Measurements from ENCODE around the gene SNX19.

The SNX19 gene

DNA sequence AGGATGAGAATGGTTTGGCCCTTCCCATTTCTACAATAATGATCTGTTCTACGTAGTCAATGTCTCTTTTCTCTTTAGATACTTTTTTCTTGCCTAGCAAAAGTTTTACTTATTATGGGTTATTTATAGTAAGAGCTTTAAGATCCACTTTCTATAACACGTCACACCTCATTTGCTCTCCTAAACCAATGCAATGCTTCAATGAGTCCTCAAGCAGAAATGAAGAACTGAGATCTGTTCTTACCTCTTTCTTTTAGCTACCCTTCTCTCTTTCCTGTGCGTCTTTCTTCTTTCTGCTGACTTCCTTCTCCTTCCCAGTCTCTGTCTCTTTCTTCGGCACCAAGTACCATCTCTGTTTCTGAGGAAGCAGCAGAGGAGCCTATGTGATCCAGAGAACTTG is 61.8 kb downstream of the SNX19 start:
- Mint-ChIP-seq H3K9me3 (no peaks in the 10 kb centered on the region), H3K27ac (no peak overlapping the region), H3K36me3 (ENCODE audit: low read depth) (peaks cover 1% of the 10 kb centered on the region), H3K4me3 (no peak overlapping the region), H3K4me1 (peaks cover 3% of the 10 kb centered on the region), H3K27me3 (peaks cover 13% of the 10 kb centered on the region)
- ATAC-seq: no peak
- DNase-seq: no peak

DNA sequence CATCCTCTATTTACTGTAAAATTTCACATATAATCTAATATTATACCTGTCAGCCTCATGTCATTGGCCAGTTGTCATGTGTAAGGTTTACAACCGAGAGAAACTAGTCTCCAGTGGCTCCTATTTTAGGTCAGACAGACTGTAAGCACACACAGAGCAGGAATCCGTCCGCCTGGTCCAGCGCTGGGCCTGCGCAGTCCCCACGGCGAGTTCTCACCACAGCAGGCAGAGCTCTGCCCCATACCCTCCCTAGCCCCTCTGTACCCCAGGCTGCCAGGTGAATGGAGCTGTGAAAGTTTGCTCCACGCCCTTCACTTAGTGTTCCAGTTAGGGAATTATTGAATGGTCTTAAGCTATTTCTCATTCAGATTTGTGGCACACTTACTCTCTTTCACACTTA is 63.7 kb downstream of the SNX19 start:
- H3K36me3 Mint-ChIP-seq (ENCODE audit: low read depth): peaks cover 1% of the 10 kb centered on the region
- no peak overlapping the region for H3K27ac Mint-ChIP-seq
- no peak for DNase-seq
- peaks cover 3% of the 10 kb centered on the region for H3K4me1 Mint-ChIP-seq
- H3K27me3 Mint-ChIP-seq: peaks cover 8% of the 10 kb centered on the region
- no peaks in the 10 kb centered on the region for H3K9me3 Mint-ChIP-seq
- no peak overlapping the region for H3K4me3 Mint-ChIP-seq
- no peak for ATAC-seq

DNA sequence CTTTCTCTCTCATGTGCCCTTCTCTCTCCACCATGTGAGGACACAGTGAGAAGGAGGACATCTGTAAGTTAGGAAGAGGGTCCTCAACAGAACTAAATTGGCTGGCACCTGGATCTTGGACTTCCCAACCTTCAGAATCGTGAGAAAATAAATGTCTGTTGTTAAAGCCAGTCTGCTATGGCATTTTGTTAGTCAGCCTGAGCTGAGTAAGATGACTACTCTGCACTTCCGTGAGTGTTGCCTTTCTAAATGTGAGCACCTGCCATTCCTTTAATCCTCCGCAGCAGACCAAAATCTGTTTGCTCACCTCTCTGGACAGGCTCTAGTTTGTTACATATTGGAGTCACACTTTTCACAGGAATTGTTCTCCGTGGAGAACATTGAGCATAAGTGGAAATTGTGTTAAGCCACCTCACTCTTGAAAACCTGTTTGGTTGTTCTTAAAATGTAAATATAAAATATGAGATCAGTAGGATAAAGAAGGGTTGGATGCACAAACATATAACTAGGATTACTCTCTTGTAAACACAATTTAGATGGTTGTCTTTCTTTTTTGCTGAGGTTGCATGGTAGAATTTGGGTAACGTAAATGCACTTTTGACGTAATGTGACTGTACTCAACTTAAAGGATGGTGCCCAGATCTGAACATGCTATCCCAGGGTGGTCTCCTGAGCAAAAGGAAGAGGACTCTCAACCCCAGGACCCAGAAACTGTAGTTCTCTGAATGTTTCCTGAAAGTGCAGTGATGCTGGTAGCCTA is 65.9 kb downstream of the SNX19 start:
- H3K27me3 Mint-ChIP-seq: peaks cover 4% of the 10 kb centered on the region
- H3K9me3 Mint-ChIP-seq: no peaks in the 10 kb centered on the region
- no peak for ATAC-seq
- no peak overlapping the region for H3K4me3 Mint-ChIP-seq
- no peak overlapping the region for H3K27ac Mint-ChIP-seq
- H3K4me1 Mint-ChIP-seq: peaks cover 3% of the 10 kb centered on the region
- no peak for DNase-seq
- H3K36me3 Mint-ChIP-seq (ENCODE audit: low read depth): no peaks in the 10 kb centered on the region

DNA sequence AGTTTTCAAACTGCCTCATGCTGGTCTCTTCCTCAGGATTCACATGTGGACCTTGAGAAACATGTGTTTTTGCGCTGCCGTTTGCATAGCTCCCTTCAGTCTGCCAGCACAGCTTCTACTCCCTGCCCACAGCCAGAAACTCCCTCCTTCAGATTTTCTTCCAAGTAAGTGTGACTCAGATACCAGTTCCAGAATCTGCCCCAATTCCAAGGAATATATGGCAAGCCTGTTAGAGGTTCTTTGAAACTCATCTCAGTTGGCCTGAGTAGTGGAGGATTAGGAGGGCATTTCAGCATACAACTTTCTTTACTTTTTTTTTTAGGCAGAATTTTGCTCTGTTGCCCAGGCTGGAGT is 67.1 kb downstream of the SNX19 start:
- H3K27me3 Mint-ChIP-seq: peaks cover 5% of the 10 kb centered on the region
- no peaks in the 10 kb centered on the region for H3K36me3 Mint-ChIP-seq (ENCODE audit: low read depth)
- no peak overlapping the region for H3K4me3 Mint-ChIP-seq
- no peak overlapping the region for H3K27ac Mint-ChIP-seq
- DNase-seq (no peak), ATAC-seq (no peak)
- no peaks in the 10 kb centered on the region for H3K9me3 Mint-ChIP-seq
- peaks cover 2% of the 10 kb centered on the region for H3K4me1 Mint-ChIP-seq

DNA sequence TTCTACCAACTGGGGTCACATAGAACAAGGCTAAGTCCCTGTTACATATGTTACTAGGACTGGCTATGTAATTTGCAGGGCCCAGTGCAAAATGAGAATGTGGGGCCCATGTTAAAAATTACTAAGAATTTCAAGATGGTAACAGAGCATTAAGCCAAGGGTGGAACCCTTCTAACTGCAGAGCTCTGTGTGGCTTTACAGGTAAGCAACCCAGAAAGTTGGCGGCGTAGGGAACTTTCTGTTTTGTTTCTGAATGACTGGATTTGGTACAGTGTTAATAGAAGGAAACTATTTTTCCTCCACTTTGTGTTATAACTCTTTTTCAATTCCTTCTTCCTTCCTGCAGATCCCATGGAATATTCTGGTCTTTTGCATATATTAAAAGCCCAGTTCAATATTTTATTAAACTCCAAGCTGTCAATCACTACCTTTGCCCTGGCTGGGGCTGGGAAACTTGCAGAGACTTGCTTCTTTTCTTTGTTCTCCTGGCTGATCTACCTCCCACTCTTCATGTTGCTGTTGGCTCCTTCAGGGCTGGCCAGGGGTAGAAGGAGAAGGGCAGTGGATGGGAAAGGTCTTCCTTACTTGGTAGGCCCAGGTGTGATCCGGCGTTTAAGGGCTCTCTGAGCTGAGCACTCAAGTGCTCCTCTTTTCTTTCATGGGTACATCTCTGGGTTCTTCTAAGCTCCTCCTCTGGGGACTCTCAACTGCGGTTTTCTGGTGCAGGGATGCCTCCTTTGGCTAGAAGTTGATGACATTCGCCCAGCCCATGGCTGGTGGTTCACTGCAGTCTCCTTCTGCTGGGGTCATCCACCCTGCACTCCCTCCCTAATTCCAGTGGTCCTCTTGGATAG is 67.7 kb downstream of the SNX19 start:
- DNase-seq: no peak

DNA sequence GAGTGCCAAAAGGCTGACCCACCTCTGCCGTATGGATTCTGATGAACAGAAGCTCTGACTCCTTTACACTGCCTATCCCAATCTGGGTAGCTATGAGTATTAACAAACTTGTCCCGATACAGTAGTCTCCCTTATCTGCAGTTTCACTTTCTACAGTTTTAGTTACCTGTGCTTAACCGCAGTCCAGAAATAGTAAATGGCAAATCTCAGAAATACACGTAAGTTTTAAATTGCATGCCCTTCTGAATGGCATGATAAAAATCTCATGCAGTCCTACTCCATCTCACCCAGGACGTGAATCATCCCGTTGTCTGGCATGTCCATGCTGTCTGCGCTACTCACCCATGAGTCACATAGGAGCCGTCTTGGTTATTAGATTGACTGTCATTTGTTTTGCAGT is 68.8 kb downstream of the SNX19 start:
- DNase-seq: no peak

More for the DNA sequence above, 67.7 kb downstream of the SNX19 start:
- H3K36me3 Mint-ChIP-seq (ENCODE audit: low read depth): no peaks in the 10 kb centered on the region
- H3K9me3 Mint-ChIP-seq: no peaks in the 10 kb centered on the region
- H3K4me3 Mint-ChIP-seq: no peak overlapping the region
- H3K27me3 Mint-ChIP-seq: peaks cover 3% of the 10 kb centered on the region
- H3K27ac Mint-ChIP-seq: no peak overlapping the region
- H3K4me1 Mint-ChIP-seq: no peaks in the 10 kb centered on the region
- ATAC-seq: no peak

DNA sequence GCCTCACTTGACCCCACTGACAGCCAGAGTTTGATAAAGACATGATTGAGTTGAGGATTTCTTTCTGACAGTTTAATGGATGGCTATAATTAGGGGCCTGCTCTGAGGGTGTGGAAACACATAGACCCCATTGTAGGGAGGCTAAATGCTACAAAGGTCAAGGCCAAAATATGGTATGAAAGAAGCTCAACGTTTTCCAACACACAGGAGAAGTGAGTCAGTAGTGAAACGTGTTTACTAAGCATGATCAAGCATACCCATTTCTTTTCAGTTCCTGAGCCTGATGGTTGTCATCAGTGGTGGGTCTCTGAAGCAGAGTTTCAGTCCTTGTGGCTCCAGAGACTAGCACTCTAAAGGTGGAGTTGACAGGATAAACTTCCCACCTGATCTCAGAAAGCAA is 69.7 kb downstream of the SNX19 start:
- H3K4me3 Mint-ChIP-seq: no peak overlapping the region
- no peak for ATAC-seq
- H3K4me1 Mint-ChIP-seq: no peaks in the 10 kb centered on the region
- peaks cover 3% of the 10 kb centered on the region for H3K27me3 Mint-ChIP-seq
- no peak for DNase-seq
- H3K9me3 Mint-ChIP-seq: no peaks in the 10 kb centered on the region
- H3K36me3 Mint-ChIP-seq (ENCODE audit: low read depth): no peaks in the 10 kb centered on the region
- H3K27ac Mint-ChIP-seq: no peak overlapping the region

More for the DNA sequence above, 68.8 kb downstream of the SNX19 start:
- H3K4me1 Mint-ChIP-seq: no peaks in the 10 kb centered on the region
- no peak for ATAC-seq
- H3K9me3 Mint-ChIP-seq: no peaks in the 10 kb centered on the region
- H3K36me3 Mint-ChIP-seq (ENCODE audit: low read depth): no peaks in the 10 kb centered on the region
- H3K27me3 Mint-ChIP-seq: peaks cover 3% of the 10 kb centered on the region
- no peak overlapping the region for H3K27ac Mint-ChIP-seq
- no peak overlapping the region for H3K4me3 Mint-ChIP-seq

DNA sequence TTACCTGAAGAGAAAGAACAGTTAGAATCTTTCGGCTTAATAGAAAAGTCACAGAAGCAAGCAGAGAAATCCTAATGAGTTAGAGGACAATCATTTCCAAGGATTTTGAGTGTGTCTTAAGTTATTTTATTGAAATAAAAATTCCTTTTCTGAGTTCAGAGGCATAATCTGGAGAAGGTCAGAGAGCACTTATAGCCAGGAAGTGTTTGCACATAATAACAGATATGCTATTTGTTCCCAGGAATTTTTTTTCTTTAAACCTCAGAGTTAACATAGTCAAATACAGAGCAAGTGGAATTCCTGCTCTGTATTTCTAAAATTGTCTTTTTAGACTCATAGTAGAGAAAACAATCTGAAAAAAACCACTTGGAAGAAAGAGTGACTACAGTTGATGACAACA is 74.3 kb downstream of the SNX19 start:
- Mint-ChIP-seq H3K9me3 (peaks cover 19% of the 10 kb centered on the region), H3K4me1 (no peaks in the 10 kb centered on the region), H3K27ac (no peak overlapping the region), H3K4me3 (no peak overlapping the region), H3K36me3 (ENCODE audit: low read depth) (no peaks in the 10 kb centered on the region), H3K27me3 (peaks cover 11% of the 10 kb centered on the region)
- ATAC-seq (no peak), DNase-seq (no peak)

DNA sequence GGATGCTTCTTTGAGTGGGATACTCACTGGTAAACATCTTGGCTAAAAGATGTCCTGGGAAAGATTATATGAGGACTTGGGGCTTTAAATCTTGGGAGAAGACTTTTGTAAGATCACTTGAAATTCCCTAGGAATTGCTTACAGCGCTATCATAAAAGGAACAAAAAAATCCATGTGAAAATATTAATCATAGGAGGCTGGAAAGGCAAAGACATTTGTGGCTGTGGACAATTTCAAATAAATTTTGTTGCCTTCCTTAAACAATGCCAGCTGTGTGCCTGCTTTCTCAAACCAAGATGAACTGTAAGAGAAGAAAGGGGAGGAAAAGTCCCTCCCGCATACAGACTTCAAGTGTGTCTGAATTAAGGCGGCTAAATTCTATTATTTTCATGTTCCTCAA is 75.6 kb downstream of the SNX19 start:
- ATAC-seq (no peak), DNase-seq (no peak)
- Mint-ChIP-seq H3K27ac (no peak overlapping the region), H3K9me3 (peaks cover 26% of the 10 kb centered on the region), H3K27me3 (peaks cover 12% of the 10 kb centered on the region), H3K36me3 (ENCODE audit: low read depth) (no peaks in the 10 kb centered on the region), H3K4me3 (no peak overlapping the region), H3K4me1 (no peaks in the 10 kb centered on the region)

DNA sequence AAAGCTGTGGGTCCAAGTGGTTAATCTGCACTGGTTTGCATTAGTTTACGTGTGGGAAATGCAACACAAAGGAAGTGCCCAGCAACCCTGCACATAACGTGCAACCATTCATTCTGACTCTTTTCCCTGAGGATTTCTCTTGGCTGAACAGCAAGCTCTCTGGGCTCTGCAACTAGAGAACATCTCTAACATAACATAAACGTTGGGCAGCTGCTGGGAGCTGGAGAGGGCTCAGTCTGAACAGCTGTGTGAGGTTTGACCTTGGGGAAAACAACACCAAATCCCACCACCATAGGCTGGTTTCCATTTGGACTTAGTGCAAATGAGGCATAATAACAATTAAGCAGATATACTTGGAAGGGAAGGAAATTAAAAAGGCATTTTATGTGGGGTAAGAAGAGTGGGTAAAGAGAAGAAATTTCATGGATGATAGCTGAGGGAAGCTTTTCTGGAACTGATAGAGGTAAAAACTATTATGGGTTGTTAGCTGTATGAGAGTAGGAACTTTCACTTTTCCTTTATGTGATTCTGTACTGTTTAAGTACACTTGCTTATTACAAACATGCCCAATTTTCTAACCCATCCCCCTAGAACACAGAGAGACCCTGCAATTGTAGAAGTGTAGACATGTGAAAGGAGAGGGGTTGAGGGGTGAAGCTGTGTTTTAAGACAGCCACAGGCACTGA is 76.2 kb downstream of the SNX19 start:
- Mint-ChIP-seq H3K27ac (no peak overlapping the region), H3K27me3 (peaks cover 12% of the 10 kb centered on the region), H3K4me3 (no peak overlapping the region), H3K9me3 (peaks cover 26% of the 10 kb centered on the region), H3K4me1 (no peaks in the 10 kb centered on the region), H3K36me3 (ENCODE audit: low read depth) (no peaks in the 10 kb centered on the region)
- no peak for ATAC-seq
- DNase-seq: no peak

DNA sequence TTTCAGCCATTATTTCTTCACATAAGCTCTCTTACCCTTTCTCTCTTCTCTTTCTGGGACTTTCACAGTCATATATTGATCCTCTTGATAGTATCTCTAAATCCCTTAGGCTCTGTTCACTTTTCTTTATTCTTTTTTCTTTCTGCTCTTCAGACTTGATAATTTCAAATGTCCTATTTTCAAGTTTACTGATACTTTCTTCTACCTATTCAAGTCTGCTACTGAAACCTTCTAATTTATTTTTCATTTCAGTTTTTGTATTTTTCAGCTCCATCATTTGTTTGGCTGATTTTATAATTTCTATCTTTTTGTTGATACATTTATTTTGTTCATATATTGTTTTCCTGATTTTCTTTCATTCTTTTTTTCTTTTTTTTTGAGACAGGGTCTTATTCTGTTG is 79.1 kb downstream of the SNX19 start:
- H3K27me3 Mint-ChIP-seq: peaks cover 11% of the 10 kb centered on the region

DNA sequence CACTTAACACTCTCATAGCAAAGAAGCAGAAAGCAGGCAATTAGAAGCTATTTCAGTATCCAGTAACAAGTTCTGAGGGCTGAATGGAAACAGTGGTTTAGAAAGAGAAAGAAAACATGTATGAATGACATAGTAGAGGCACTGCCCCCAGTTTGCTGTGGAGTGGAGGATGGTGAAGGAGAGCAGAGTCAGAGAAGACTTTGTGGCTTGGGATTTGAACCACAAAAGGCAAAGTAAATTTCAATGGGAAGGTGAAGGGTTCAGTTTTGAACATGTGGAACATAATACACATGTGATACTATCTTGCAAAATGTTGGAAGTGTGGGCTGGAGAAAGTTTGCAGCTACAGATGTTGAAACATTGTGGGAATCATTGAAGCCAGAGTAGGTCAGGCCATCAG is 81.4 kb downstream of the SNX19 start:
- no peak for DNase-seq
- Mint-ChIP-seq H3K27me3 (peaks cover 11% of the 10 kb centered on the region), H3K27ac (no peak overlapping the region), H3K4me3 (no peak overlapping the region), H3K36me3 (ENCODE audit: low read depth) (no peaks in the 10 kb centered on the region), H3K9me3 (peaks cover 26% of the 10 kb centered on the region), H3K4me1 (no peaks in the 10 kb centered on the region)
- ATAC-seq: no peak

More for the DNA sequence above, 79.1 kb downstream of the SNX19 start:
- Mint-ChIP-seq H3K36me3 (ENCODE audit: low read depth) (no peaks in the 10 kb centered on the region), H3K4me1 (no peaks in the 10 kb centered on the region), H3K27ac (no peak overlapping the region), H3K9me3 (peaks cover 26% of the 10 kb centered on the region), H3K4me3 (no peak overlapping the region)
- DNase-seq: no peak
- no peak for ATAC-seq

DNA sequence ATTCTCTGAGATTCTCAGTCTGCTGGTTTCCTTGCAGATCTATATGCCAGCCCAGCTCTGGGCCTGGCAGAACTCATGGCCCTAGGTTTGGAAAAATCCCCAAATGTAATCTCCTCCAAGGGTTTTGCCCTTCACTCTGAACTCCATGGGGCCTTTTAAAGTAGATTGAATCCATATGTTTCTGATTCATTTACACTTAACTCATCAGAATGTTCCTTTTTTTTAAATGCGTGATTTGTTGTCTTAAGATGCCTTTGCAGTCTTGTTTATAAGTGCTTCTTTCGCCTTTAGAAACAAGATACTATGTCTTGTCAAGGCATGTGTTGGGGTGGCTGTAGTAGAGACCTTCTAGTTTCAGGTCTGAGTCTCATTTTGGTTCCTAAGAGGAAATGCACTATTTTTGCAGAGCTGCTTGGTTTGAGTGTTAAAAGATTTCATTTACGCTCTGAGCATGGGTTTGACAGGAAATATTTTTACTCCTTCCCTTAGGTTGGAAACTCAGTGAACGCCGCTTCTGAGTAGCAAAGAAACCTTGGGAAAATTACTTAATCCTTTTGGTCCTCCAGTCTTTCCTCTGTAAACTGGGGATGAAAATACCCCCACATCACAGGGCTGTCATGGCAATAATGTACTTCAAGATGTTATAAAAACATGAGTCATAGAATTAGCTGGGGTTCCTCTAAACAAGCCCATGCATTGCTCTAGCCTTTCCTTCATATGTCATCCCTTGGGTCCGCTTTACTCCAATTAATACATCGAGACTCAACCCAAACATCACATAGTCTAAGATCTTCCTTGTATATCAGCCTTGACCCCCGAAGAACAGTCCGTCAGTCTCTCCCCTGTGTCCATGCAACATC is 83.5 kb downstream of the SNX19 start:
- Mint-ChIP-seq H3K4me1 (no peaks in the 10 kb centered on the region), H3K36me3 (ENCODE audit: low read depth) (no peaks in the 10 kb centered on the region), H3K27me3 (peaks cover 4% of the 10 kb centered on the region), H3K27ac (no peak overlapping the region), H3K9me3 (peaks cover 13% of the 10 kb centered on the region), H3K4me3 (no peak overlapping the region)
- ATAC-seq (no peak), DNase-seq (no peak)

DNA sequence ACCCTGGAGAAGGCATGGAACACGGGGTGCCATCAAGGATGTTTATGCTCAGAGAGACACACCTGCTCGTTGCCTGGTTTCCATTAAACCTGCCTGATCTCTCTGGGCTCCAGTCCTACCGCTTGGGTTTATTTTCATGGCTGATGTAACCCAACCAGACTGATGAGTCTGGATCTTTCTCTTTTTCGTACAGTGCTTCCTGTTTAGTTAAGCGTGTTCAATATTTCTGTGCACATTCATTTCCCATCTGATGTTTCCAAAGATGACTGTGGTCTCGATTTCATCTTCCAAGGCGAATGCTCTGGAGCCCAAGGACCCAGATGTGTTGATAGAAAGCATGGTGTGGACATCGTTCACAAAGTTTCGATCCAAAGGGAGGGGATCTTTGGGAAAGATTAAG is 84.3 kb downstream of the SNX19 start:
- H3K27me3 Mint-ChIP-seq: peaks cover 3% of the 10 kb centered on the region
- H3K27ac Mint-ChIP-seq: no peak overlapping the region
- no peaks in the 10 kb centered on the region for H3K4me1 Mint-ChIP-seq
- no peak for ATAC-seq
- no peak for DNase-seq
- no peak overlapping the region for H3K4me3 Mint-ChIP-seq
- H3K36me3 Mint-ChIP-seq (ENCODE audit: low read depth): no peaks in the 10 kb centered on the region
- H3K9me3 Mint-ChIP-seq: peaks cover 6% of the 10 kb centered on the region
